ENCODE results near the gene ATG5.

- TF ChIP-seq POLR2AphosphoS5 (IDR thresholded peaks at IDR 0.05; ENCODE audit: low read depth) (no peak), EZH2 (IDR thresholded peaks at IDR 0.05; ENCODE audit: low read depth, unreplicated experiment) (no peak), JUNB (IDR thresholded peaks at IDR 0.05; ENCODE audit: unreplicated experiment) (no peak), EZH2phosphoT487 (IDR thresholded peaks at IDR 0.05; ENCODE audit: unreplicated experiment) (no peak), CREB1 (CRISPR knock-in tag; IDR thresholded peaks at IDR 0.05; ENCODE audit: low read depth) (no peak), REST (IDR thresholded peaks at IDR 0.05; ENCODE audit: unreplicated experiment) (no peak), NANOG (IDR thresholded peaks at IDR 0.05; ENCODE audit: borderline replicate concordance) (no peak)
- TF ChIP-seq, protein P1, sequence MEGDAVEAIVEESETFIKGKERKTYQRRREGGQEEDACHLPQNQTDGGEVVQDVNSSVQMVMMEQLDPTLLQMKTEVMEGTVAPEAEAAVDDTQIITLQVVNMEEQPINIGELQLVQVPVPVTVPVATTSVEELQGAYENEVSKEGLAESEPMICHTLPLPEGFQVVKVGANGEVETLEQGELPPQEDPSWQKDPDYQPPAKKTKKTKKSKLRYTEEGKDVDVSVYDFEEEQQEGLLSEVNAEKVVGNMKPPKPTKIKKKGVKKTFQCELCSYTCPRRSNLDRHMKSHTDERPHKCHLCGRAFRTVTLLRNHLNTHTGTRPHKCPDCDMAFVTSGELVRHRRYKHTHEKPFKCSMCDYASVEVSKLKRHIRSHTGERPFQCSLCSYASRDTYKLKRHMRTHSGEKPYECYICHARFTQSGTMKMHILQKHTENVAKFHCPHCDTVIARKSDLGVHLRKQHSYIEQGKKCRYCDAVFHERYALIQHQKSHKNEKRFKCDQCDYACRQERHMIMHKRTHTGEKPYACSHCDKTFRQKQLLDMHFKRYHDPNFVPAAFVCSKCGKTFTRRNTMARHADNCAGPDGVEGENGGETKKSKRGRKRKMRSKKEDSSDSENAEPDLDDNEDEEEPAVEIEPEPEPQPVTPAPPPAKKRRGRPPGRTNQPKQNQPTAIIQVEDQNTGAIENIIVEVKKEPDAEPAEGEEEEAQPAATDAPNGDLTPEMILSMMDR (conservative IDR thresholded peaks at IDR 0.05; ENCODE audit: low read depth in 2 of 2), result no peak
- TF ChIP-seq, protein P2, sequence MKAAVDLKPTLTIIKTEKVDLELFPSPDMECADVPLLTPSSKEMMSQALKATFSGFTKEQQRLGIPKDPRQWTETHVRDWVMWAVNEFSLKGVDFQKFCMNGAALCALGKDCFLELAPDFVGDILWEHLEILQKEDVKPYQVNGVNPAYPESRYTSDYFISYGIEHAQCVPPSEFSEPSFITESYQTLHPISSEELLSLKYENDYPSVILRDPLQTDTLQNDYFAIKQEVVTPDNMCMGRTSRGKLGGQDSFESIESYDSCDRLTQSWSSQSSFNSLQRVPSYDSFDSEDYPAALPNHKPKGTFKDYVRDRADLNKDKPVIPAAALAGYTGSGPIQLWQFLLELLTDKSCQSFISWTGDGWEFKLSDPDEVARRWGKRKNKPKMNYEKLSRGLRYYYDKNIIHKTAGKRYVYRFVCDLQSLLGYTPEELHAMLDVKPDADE (IDR thresholded peaks at IDR 0.05), result no peak
Observed at GRCh38 chr6:106135911-106136571, 189.5 kb downstream of the ATG5 start.
